Activated effector memory CD4-positive, alpha-beta T cell treated with Interleukin-2 at 50 U/mL for 16 hours (primary cell): ENCODE measurements around the gene SYCP2.
"Not testable (repeated sequence)": the region's sequence is repeated elsewhere in the genome, so short reads cannot be mapped to it uniquely, and the experiment has no call there.

Source experiments
- DNase-seq: peaks from one replicate; pipeline ENCODE4 v3.0.0-alpha.2; 2020

Gene SYCP2

GRCh38 chr20:59902470-59902869 is 31.0 kb downstream of the SYCP2 start:
- no peak for DNase-seq

- DNase-seq = no peak
These were observed 37.5 kb downstream of the SYCP2 start for GRCh38 chr20:59895908-59896307.

GRCh38 chr20:59891581-59891980 is 41.9 kb downstream of the SYCP2 start:
- no peak for DNase-seq

GRCh38 chr20:59890035-59890434 is 43.4 kb downstream of the SYCP2 start:
- not testable (repeated sequence) for DNase-seq

GRCh38 chr20:59888050-59888449 is 45.4 kb downstream of the SYCP2 start:
- DNase-seq = no peak

GRCh38 chr20:59884494-59884893 is 48.9 kb downstream of the SYCP2 start:
- DNase-seq = no peak

GRCh38 chr20:59880198-59880597 is 53.2 kb downstream of the SYCP2 start:
- no peak for DNase-seq

GRCh38 chr20:59873409-59873808 is 60.0 kb downstream of the SYCP2 start:
- DNase-seq = no peak

GRCh38 chr20:59871096-59871495 is 62.3 kb downstream of the SYCP2 start:
- no peak for DNase-seq

GRCh38 chr20:59866338-59866737 is 67.1 kb downstream of the SYCP2 start:
- no peak for DNase-seq

- no peak for DNase-seq
These were observed 68.7 kb downstream of the SYCP2 start for GRCh38 chr20:59864726-59865125.

GRCh38 chr20:59863058-59863457 is 70.4 kb downstream of the SYCP2 start:
- no peak for DNase-seq

- no peak for DNase-seq
These were observed 72.0 kb downstream of the SYCP2 start for GRCh38 chr20:59861401-59861800.

GRCh38 chr20:59858425-59858824 is 75.0 kb downstream of the SYCP2 start:
- DNase-seq = no peak

GRCh38 chr20:59857966-59858365 is 75.5 kb downstream of the SYCP2 start:
- DNase-seq = no peak

GRCh38 chr20:59856941-59857340 is 76.5 kb downstream of the SYCP2 start:
- DNase-seq = not testable (repeated sequence)

GRCh38 chr20:59856526-59856925 is 76.9 kb downstream of the SYCP2 start:
- not testable (repeated sequence) for DNase-seq

GRCh38 chr20:59850018-59850641 is 83.3 kb downstream of the SYCP2 start:
- no peak for DNase-seq

GRCh38 chr20:59848182-59848581 is 85.3 kb downstream of the SYCP2 start:
- DNase-seq = no peak

- no peak for DNase-seq
These were observed 88.0 kb downstream of the SYCP2 start for GRCh38 chr20:59845472-59845871.

- DNase-seq = no peak
These were observed 94.0 kb downstream of the SYCP2 start for GRCh38 chr20:59839400-59839799.

- no peak for DNase-seq
These were observed 95.6 kb downstream of the SYCP2 start for GRCh38 chr20:59837623-59838394.

- no peak for DNase-seq
These were observed 96.7 kb downstream of the SYCP2 start for GRCh38 chr20:59836767-59837166.
